CD4-positive, alpha-beta T cell treated with Interleukin-15 for 1 hour (primary cell): ENCODE data around the gene COL17A1.

ENCODE experiments used
- DNase-seq: peaks from one replicate; pipeline ENCODE4 v3.0.0-alpha.2; 2020

Gene COL17A1

DNA sequence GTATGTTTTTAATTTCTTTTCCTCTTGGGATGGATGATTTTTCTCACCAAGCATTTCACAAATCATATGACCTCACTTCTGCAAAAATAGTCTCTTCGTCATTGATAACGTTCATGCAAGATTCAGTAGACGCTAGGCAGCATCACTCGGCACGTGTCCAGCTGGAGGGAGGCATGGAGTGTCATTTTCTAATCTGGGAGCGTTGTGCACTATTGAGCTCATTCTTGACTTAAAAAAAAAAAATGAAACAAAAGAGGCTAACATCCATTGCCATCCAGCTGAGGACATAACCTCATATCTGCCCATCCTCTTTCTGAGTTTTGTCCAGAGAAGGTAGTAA lies 56.2 kb downstream of the COL17A1 start:
- DNase-seq = no peak

GRCh38 chr10:104028823-104029520 lies 56.7 kb downstream of the COL17A1 start:
- DNase-seq = no peak

DNA sequence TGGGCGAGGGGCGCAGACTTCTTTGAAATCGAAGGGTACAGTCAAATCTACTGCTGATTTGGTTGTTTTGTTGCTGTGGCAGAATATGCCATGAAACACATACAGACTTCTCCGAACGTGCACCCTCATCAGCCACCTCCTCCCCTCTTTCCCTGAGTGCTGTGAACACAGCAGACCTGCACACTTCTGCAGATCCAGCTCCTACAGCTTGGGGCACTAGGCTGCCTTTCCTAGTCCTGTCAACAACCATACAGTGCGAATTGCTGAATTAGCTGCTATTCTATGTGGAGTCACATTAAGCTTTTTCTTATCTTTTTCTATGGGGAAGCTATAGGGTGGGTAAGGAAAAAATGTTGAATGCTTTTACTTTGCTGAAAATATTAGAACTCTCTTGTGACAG lies 57.5 kb downstream of the COL17A1 start:
- no peak for DNase-seq

GRCh38 chr10:104026762-104027161 lies 58.9 kb downstream of the COL17A1 start:
- no peak for DNase-seq

- DNase-seq = no peak
These were observed 60.2 kb downstream of the COL17A1 start for GRCh38 chr10:104025524-104025923.

DNA sequence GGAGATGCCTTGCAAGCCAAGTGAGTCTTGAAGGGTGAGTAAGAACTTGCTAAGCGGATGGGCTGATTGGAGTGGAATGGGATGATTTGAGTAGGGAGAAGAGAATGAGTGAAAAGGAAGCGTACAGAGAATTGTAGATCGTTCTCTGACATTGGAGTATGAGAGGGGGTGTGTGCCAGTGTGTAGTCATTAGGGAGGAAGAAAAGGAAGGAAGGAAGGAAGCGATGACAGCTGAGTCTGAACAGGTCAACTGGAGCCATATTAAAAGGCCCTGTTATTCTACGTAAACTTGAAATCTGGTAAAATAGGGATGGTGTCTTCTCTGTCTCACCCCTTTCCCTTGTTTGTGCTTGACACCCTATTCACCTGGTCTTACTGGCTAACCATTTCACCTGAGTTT lies 63.7 kb downstream of the COL17A1 start:
- no peak for DNase-seq

GRCh38 chr10:104021246-104021645 lies 64.4 kb downstream of the COL17A1 start:
- no peak for DNase-seq

DNA sequence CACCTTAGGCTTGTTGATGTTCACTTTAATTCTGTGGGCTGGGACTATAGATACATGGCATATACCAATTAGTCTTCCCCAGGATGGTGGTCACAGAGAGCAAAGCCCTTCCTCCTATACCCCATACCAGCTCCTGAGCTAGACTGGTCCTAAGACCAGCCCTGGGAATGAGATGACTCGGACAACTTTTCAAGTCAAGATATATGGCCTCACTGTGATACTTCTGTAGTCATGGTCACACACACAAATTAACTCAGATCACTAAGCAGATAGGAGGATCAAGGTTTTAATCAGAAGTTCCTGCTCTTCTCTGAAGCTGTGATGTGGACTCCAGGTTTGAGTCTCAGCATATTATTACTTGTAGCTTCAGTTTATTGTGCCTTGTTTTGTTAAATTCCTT lies 65.7 kb downstream of the COL17A1 start:
- no peak for DNase-seq

DNA sequence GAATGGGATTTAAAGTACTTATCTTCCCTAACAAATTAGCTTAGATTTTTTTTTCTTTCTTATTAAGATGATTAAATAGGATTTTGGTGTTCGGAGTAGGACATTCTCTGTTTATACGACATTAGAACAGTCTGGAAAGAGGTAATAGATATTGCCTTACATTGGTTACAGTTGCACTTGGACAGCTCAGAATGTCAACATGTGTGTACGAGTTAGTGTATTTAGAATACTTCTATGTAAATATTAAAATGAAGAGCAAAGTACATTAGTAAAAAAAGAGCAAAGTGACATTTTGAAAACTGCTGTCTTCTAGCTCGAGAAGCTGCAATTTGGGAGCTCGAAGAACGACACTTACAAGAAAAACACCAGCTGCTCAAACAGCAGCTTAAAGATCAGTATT lies 67.2 kb downstream of the COL17A1 start:
- no peak for DNase-seq

GRCh38 chr10:104016661-104017060 lies 69.0 kb downstream of the COL17A1 start:
- no peak for DNase-seq

DNA sequence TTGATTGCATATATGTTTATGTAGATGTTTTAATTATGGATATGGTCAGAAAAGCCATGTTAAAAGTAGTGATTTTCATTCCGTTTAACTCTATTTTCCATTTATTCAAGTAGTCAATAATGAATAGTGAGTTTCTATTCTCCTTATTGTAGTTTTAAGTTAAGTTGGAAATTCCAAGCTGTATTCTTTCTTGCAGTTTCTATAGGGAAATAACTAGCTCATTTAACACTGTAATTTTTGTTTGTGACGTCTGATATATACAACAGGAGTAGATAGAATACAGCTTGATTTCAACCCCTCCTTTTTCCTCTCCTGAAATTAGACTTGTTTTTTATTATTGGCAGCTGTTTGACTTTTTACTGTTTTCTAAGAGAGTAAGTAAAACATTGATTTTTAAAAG lies 71.5 kb downstream of the COL17A1 start:
- DNase-seq = no peak

DNA sequence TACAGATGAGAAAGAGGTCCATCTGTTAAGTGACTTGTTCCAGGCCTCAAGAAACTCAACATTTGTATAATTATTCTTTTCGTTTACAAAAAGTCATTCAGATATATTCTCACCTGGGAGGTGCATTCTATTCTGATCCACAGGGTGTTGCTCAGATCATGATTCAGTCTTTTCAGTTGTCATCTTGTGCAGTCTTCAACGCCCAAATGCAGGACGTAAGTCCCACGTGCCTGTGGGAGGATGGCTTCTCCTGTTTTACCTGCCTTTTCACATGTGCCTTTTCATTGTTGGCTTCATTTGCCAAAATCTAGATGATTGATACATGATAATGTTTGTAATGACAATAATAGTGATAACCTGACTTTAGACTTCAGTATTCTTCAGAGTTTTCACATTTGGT lies 72.2 kb downstream of the COL17A1 start:
- no peak for DNase-seq

DNA sequence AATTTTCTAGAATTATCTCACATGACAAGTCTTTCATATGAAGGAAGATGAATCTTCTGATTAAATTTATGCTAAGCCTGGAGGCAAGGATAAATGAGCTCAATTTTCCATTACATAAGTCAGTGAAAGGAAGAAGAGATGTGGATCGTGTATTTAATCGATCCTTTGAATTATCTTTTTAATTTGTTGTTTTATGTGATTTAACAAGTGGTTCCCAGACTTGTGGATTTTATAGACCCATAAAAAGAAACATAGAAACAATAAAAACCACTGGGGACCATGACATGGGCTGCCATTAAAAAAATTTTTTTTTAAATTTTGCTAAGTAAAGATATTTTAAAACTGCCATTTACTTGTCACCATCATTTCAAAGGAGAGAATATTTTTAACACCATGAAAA lies 73.8 kb downstream of the COL17A1 start:
- no peak for DNase-seq

DNA sequence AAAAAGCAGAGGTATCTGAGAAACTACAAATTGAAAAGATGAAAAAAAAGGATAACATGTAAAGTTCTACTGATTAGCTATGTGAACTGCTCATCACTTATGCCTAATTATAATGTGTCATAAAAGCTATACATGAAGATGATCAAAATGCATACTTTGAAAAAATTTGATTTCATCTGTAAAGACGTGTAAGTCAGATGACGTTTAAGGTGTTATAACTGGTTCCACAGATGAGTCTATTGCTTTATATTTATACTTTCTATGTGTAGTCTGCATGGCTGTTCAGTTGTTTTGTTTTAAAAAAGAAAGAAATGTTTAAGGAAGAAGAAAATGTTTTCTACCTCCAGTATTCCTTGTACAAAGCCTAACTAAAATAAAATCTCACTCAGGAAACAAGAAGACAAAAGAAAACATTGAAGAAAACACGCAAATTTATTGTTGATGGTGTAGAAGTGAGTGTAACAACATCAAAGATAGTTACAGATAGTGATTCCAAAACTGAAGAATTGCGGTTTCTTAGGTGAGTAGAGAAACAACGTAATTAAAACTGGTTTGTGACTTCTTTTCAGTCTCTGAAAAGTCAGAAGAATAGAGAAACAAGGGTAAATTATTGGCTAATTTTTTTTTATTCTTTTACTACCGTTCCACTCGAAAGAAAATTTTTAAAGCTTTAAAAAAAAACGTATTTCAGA lies 80.4 kb downstream of the COL17A1 start:
- no peak for DNase-seq

- DNase-seq = no peak
These were observed 82.8 kb downstream of the COL17A1 start for GRCh38 chr10:104002911-104003310.

GRCh38 chr10:103998805-103999204 lies 86.9 kb downstream of the COL17A1 start:
- DNase-seq = no peak

DNA sequence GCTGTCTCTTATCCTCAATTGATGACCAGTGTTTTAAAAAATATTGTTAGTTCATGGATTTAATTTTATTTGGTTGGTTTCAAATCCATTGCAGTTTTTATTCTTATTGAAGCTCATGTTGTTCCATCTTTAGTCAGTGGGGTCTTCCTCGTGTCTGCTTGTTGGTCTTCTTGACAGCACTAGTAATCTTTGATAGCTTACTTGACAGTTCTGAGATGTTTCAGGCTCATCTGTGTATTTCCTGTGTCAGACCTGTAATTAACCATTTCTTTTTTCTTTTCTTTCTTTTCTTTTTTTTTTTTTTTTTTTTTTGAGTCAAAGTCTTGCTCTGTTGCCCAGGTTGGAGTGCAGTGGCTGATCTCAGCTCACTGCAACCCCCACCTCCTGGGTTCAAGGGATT lies 90.5 kb downstream of the COL17A1 start:
- no peak for DNase-seq

- no peak for DNase-seq
These were observed 94.1 kb downstream of the COL17A1 start for GRCh38 chr10:103991393-103992128.

- no peak for DNase-seq
These were observed 95.1 kb downstream of the COL17A1 start for GRCh38 chr10:103990531-103990930.

GRCh38 chr10:103990121-103990520 lies 95.6 kb downstream of the COL17A1 start:
- DNase-seq = no peak

- DNase-seq = peak; percentile 20
These were observed 99.3 kb downstream of the COL17A1 start for GRCh38 chr10:103986360-103986759.

- no peak for DNase-seq
These were observed 100.0 kb downstream of the COL17A1 start for GRCh38 chr10:103985726-103986125.

- no peak for DNase-seq
These were observed 102.2 kb downstream of the COL17A1 start for GRCh38 chr10:103983367-103983911.

GRCh38 chr10:103982639-103983038 lies 103.0 kb downstream of the COL17A1 start:
- DNase-seq = no peak
